ENCODE measurements around the gene ERBB4.

The ERBB4 gene

GRCh38 chr2:212173756-212174510 is 364.7 kb downstream of the ERBB4 start:
- in situ Hi-C loops (cut with MboI; ENCODE audit: low sequenced_read_pairs) = no loop called here
- DNase-seq (ENCODE audit: low spot score in 2 of 2) = no peak
- Histone ChIP-seq H3K4me3 (no peak overlapping the region), H3K9me3 (peaks cover 4% of the 10 kb centered on the region), H3K4me1 (peaks cover 21% of the 10 kb centered on the region), H3K27me3 (ENCODE audit: low read depth) (no peaks in the 10 kb centered on the region), H3K36me3 (replicated peaks) (no peaks in the 10 kb centered on the region)

- Histone ChIP-seq H3K4me1 (peaks cover 21% of the 10 kb centered on the region), H3K36me3 (replicated peaks) (no peaks in the 10 kb centered on the region), H3K4me3 (no peak overlapping the region), H3K9me3 (peaks cover 4% of the 10 kb centered on the region), H3K27me3 (ENCODE audit: low read depth) (no peaks in the 10 kb centered on the region)
- no peak for DNase-seq (ENCODE audit: low spot score in 2 of 2)
- in situ Hi-C loops (cut with MboI; ENCODE audit: low sequenced_read_pairs) = no loop called here
These were observed 365.3 kb downstream of the ERBB4 start for GRCh38 chr2:212173331-212173730.

- Histone ChIP-seq H3K27me3 (ENCODE audit: low read depth) (no peaks in the 10 kb centered on the region), H3K4me3 (no peak overlapping the region), H3K9me3 (peaks cover 4% of the 10 kb centered on the region), H3K4me1 (peaks cover 6% of the 10 kb centered on the region), H3K36me3 (replicated peaks) (no peaks in the 10 kb centered on the region)
- DNase-seq (ENCODE audit: low spot score in 2 of 2) = no peak
- in situ Hi-C loops (cut with MboI; ENCODE audit: low sequenced_read_pairs) = no loop called here
These were observed 368.2 kb downstream of the ERBB4 start for GRCh38 chr2:212170382-212170781.

- in situ Hi-C loops (cut with MboI; ENCODE audit: low sequenced_read_pairs) = no loop called here
- no peaks in the 10 kb centered on the region for H3K9me3 ChIP-seq
- H3K4me3 ChIP-seq = no peak overlapping the region
- no peaks in the 10 kb centered on the region for H3K36me3 ChIP-seq (replicated peaks)
- H3K27me3 ChIP-seq (ENCODE audit: low read depth) = no peaks in the 10 kb centered on the region
- no peak for DNase-seq (ENCODE audit: low spot score in 2 of 2)
- H3K4me1 ChIP-seq = no peaks in the 10 kb centered on the region
These were observed 380.5 kb downstream of the ERBB4 start for GRCh38 chr2:212158081-212158480.

- in situ Hi-C loops (cut with MboI; ENCODE audit: low sequenced_read_pairs) = no loop called here
- DNase-seq (ENCODE audit: low spot score in 2 of 2) = no peak
- no peaks in the 10 kb centered on the region for H3K4me1 ChIP-seq
These were observed 381.6 kb downstream of the ERBB4 start for GRCh38 chr2:212157012-212157411.

GRCh38 chr2:212156088-212156487 is 382.5 kb downstream of the ERBB4 start:
- in situ Hi-C loops (cut with MboI; ENCODE audit: low sequenced_read_pairs) = no loop called here
- no peak for DNase-seq (ENCODE audit: low spot score in 2 of 2)
- Histone ChIP-seq H3K27me3 (ENCODE audit: low read depth) (no peaks in the 10 kb centered on the region), H3K9me3 (no peaks in the 10 kb centered on the region), H3K36me3 (replicated peaks) (no peaks in the 10 kb centered on the region), H3K4me3 (no peak overlapping the region), H3K4me1 (no peaks in the 10 kb centered on the region)

More at GRCh38 chr2:212157012-212157411, 381.6 kb downstream of the ERBB4 start:
- Histone ChIP-seq H3K36me3 (replicated peaks) (no peaks in the 10 kb centered on the region), H3K9me3 (no peaks in the 10 kb centered on the region), H3K27me3 (ENCODE audit: low read depth) (no peaks in the 10 kb centered on the region), H3K4me3 (no peak overlapping the region)

- no peak for DNase-seq (ENCODE audit: low spot score in 2 of 2)
- Histone ChIP-seq H3K9me3 (no peaks in the 10 kb centered on the region), H3K36me3 (replicated peaks) (no peaks in the 10 kb centered on the region), H3K4me1 (no peaks in the 10 kb centered on the region), H3K4me3 (no peak overlapping the region), H3K27me3 (ENCODE audit: low read depth) (no peaks in the 10 kb centered on the region)
- in situ Hi-C loops (cut with MboI; ENCODE audit: low sequenced_read_pairs) = no loop called here
These were observed 384.1 kb downstream of the ERBB4 start for GRCh38 chr2:212154477-212154878.

GRCh38 chr2:212153923-212154322 is 384.7 kb downstream of the ERBB4 start:
- no peak overlapping the region for H3K4me3 ChIP-seq
- in situ Hi-C loops (cut with MboI; ENCODE audit: low sequenced_read_pairs) = no loop called here
- H3K9me3 ChIP-seq = no peaks in the 10 kb centered on the region
- H3K36me3 ChIP-seq (replicated peaks) = no peaks in the 10 kb centered on the region
- no peak for DNase-seq (ENCODE audit: low spot score in 2 of 2)
- H3K27me3 ChIP-seq (ENCODE audit: low read depth) = no peaks in the 10 kb centered on the region
- no peaks in the 10 kb centered on the region for H3K4me1 ChIP-seq

GRCh38 chr2:212147921-212148513 is 390.6 kb downstream of the ERBB4 start:
- in situ Hi-C loops (cut with MboI; ENCODE audit: low sequenced_read_pairs) = no loop called here
- DNase-seq (ENCODE audit: low spot score in 2 of 2) = peak in 1 of 2 experiments; percentile 50
- no peaks in the 10 kb centered on the region for H3K9me3 ChIP-seq
- H3K4me1 ChIP-seq = no peaks in the 10 kb centered on the region
- no peaks in the 10 kb centered on the region for H3K36me3 ChIP-seq (replicated peaks)
- H3K27me3 ChIP-seq (ENCODE audit: low read depth) = no peaks in the 10 kb centered on the region
- H3K4me3 ChIP-seq = no peak overlapping the region

- H3K4me1 ChIP-seq = no peaks in the 10 kb centered on the region
- H3K27me3 ChIP-seq (ENCODE audit: low read depth) = no peaks in the 10 kb centered on the region
- H3K9me3 ChIP-seq = no peaks in the 10 kb centered on the region
- no peak overlapping the region for H3K4me3 ChIP-seq
- no peak for DNase-seq (ENCODE audit: low spot score in 2 of 2)
- no peaks in the 10 kb centered on the region for H3K36me3 ChIP-seq (replicated peaks)
- in situ Hi-C loops (cut with MboI; ENCODE audit: low sequenced_read_pairs) = no loop called here
These were observed 392.2 kb downstream of the ERBB4 start for GRCh38 chr2:212146416-212146815.

GRCh38 chr2:212145121-212145520 is 393.5 kb downstream of the ERBB4 start:
- no peak for DNase-seq (ENCODE audit: low spot score in 2 of 2)
- no peaks in the 10 kb centered on the region for H3K36me3 ChIP-seq (replicated peaks)
- no peaks in the 10 kb centered on the region for H3K27me3 ChIP-seq (ENCODE audit: low read depth)
- H3K4me1 ChIP-seq = no peaks in the 10 kb centered on the region
- in situ Hi-C loops (cut with MboI; ENCODE audit: low sequenced_read_pairs) = no loop called here
- H3K9me3 ChIP-seq = no peaks in the 10 kb centered on the region
- H3K4me3 ChIP-seq = no peak overlapping the region

- DNase-seq (ENCODE audit: low spot score in 2 of 2) = no peak
- Histone ChIP-seq H3K36me3 (replicated peaks) (no peaks in the 10 kb centered on the region), H3K27me3 (ENCODE audit: low read depth) (no peaks in the 10 kb centered on the region), H3K4me3 (no peak overlapping the region), H3K9me3 (no peaks in the 10 kb centered on the region), H3K4me1 (no peaks in the 10 kb centered on the region)
- in situ Hi-C loops (cut with MboI; ENCODE audit: low sequenced_read_pairs) = no loop called here
These were observed 396.0 kb downstream of the ERBB4 start for GRCh38 chr2:212142631-212143030.

- Histone ChIP-seq H3K27me3 (ENCODE audit: low read depth) (no peaks in the 10 kb centered on the region), H3K9me3 (no peaks in the 10 kb centered on the region), H3K4me1 (no peaks in the 10 kb centered on the region), H3K4me3 (no peak overlapping the region), H3K36me3 (replicated peaks) (no peaks in the 10 kb centered on the region)
- DNase-seq (ENCODE audit: low spot score in 2 of 2) = no peak
- in situ Hi-C loops (cut with MboI; ENCODE audit: low sequenced_read_pairs) = no loop called here
These were observed 397.1 kb downstream of the ERBB4 start for GRCh38 chr2:212141499-212141898.

- H3K36me3 ChIP-seq (replicated peaks) = no peaks in the 10 kb centered on the region
- H3K4me3 ChIP-seq = no peak overlapping the region
- DNase-seq (ENCODE audit: low spot score in 2 of 2) = no peak
- in situ Hi-C loops (cut with MboI; ENCODE audit: low sequenced_read_pairs) = no loop called here
- no peaks in the 10 kb centered on the region for H3K4me1 ChIP-seq
- H3K9me3 ChIP-seq = no peaks in the 10 kb centered on the region
- no peaks in the 10 kb centered on the region for H3K27me3 ChIP-seq (ENCODE audit: low read depth)
These were observed 402.3 kb downstream of the ERBB4 start for GRCh38 chr2:212136216-212136795.

All from HAP-1 (cell line).